Mesothelial cell of epicardium (in vitro differentiated cells): Measurements from ENCODE around the gene NFYA. TPM values are rescaled to one million over a fixed set of nuclear protein-coding genes. Genes with fewer than 3 reads are reported as not detected.

ENCODE experiments used
- DNase-seq, 2 experiments: peaks; one replicate each; pipeline ENCODE4 v3.0.0; 2021; ENCODE audit warnings: low spot score in 2 of 2; ENCODE audit not compliant: unreplicated experiment in 2 of 2
- H3K27ac Mint-ChIP-seq: 2 replicates; pipeline ENCODE4 v1.8.0; 2021; ENCODE audit warnings: mixed read lengths
- H3K27me3 Mint-ChIP-seq: 2 replicates; pipeline ENCODE4 v1.8.0; 2021; ENCODE audit warnings: low read depth, mixed read lengths
- H3K36me3 Mint-ChIP-seq: 2 replicates; pipeline ENCODE4 v1.8.0; 2021; ENCODE audit warnings: mixed read lengths
- H3K4me1 Mint-ChIP-seq: 2 replicates; pipeline ENCODE4 v1.8.0; 2021; ENCODE audit warnings: mixed read lengths
- H3K4me3 Mint-ChIP-seq: 2 replicates; pipeline ENCODE4 v1.8.0; 2021; ENCODE audit warnings: mild to moderate bottlenecking, moderate library complexity, mixed read lengths
- H3K9me3 Mint-ChIP-seq: 2 replicates; pipeline ENCODE4 v1.8.0; 2021; ENCODE audit warnings: mixed read lengths
- CTCF ChIP-seq: fragments of 200-600 bp; sonication (generic); IDR thresholded peaks from one replicate; pipeline ENCODE4 v1.5.0; 2021; ENCODE audit warnings: antibody characterized with exemption; ENCODE audit not compliant: unreplicated experiment
- total RNA-seq: library from RNA; stranded (reverse); gene quantifications from 3 replicates; pipeline ENCODE4 v1.2.1, GENCODE V29; 2021

The NFYA gene
- total RNA-seq, 1 donor from 2014 or later, result 64.2 TPM

DNA sequence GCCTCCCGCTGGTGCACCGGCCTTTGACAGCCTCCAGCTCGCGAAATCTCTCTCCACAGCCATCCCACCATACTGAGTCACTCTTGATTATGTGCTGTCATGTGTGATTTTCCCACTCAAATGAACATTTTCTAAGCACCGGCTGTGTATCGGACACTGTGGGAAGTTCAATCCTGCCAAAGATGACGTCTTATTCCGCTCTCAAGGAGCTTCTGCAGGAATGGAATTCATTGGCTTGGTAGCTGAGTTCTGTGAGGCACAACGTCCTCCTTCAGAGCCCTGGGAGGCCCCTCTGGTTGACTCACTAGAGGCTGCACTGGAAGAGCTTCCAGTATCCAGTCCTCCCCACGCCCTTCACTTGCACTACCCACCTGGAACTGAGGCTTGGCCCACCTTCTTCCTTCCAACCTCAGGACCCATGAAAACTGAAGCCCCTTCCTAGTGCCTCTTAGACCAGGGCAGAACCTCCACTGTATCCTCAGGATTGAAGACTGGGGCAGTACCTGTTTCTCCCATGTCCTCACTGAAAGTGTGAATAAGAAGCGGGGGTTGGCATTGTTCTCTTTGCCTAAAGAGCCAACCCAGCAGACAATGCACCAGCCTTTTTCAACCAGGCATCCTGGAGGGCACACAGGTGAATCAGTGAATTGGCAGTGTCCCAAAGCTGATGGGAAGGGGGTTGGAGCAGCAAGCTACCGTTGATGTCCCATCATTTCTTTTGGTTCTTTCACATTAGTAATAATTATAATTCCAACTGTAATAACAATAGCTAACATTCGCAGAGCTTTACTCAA lies 35.5 kb upstream of the NFYA start:
- Mint-ChIP-seq H3K36me3 (no peaks in the 10 kb centered on the region), H3K4me1 (peaks cover 6% of the 10 kb centered on the region), H3K27ac (no peak overlapping the region), H3K4me3 (no peak overlapping the region), H3K27me3 (no peaks in the 10 kb centered on the region), H3K9me3 (no peaks in the 10 kb centered on the region)
- no peak for TF ChIP-seq CTCF
- no peak for DNase-seq

GRCh38 chr6:41038205-41038604 lies 34.6 kb upstream of the NFYA start:
- TF ChIP-seq CTCF, result no peak
- H3K27me3 Mint-ChIP-seq, result no peaks in the 10 kb centered on the region
- no peak overlapping the region for H3K27ac Mint-ChIP-seq
- no peaks in the 10 kb centered on the region for H3K9me3 Mint-ChIP-seq
- H3K36me3 Mint-ChIP-seq, result no peaks in the 10 kb centered on the region
- DNase-seq, result no peak
- peaks cover 6% of the 10 kb centered on the region for H3K4me1 Mint-ChIP-seq
- no peak overlapping the region for H3K4me3 Mint-ChIP-seq

DNA sequence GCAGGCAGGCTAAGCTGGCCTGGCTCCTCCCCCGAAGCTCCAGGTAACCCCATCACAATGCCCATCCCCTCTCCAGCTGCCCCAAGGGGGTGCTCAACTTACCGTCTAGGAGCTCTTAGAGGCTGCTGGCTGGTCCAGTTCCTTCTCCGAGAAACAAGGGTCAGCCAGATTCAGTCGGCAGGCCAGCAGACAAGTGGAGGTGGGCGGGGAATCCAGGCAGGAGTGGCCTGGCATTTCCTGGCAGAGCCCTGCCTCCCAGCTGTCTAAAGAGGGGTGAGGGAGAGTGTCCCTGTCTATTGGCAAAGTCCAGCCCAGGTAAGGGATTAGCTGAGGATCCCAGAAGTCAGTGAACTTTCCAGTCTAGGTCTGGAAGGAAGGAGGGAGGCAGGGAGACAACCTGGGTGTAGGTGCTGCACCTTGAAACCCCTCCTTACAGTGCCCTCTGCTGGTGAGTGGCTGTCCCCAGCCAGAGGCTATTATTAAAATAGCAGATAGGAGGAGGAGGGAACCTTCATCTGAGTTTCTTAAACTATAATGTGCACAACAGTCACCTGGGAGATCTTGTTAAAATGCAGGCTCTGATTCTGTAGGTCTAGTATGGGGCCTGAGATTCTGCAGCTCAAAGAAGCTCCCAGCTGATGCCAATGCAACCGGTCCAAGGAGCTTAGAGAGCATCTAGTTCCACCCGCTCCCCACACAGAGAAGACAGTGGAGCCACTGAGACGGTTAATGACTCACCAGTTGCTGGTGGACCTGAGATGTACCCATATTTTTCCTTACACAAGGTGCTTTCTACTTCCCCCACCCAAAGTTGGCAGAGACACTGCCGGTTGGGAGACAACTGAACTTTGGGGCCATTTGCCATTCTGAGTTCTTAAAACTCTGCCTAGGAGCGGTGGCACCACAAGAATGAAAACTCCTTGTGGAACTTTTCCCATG lies 33.4 kb upstream of the NFYA start, which contains the start of gene UNC5CL:
UNC5CL (minus strand) TSS at position 162 of the 939 bp plus-strand sequence. CDS start 4,147 bp downstream, outside the sequence.
- Mint-ChIP-seq H3K36me3 (no peaks in the 10 kb centered on the region), H3K27ac (no peak within 1 kb of the TSS), H3K27me3 (no peaks in the 10 kb centered on the region), H3K4me1 (peaks cover 6% of the 10 kb centered on the region), H3K4me3 (no peak within 1 kb of the TSS), H3K9me3 (no peaks in the 10 kb centered on the region)
- TF ChIP-seq CTCF, result peak; percentile 62
- DNase-seq, result no peak

DNA sequence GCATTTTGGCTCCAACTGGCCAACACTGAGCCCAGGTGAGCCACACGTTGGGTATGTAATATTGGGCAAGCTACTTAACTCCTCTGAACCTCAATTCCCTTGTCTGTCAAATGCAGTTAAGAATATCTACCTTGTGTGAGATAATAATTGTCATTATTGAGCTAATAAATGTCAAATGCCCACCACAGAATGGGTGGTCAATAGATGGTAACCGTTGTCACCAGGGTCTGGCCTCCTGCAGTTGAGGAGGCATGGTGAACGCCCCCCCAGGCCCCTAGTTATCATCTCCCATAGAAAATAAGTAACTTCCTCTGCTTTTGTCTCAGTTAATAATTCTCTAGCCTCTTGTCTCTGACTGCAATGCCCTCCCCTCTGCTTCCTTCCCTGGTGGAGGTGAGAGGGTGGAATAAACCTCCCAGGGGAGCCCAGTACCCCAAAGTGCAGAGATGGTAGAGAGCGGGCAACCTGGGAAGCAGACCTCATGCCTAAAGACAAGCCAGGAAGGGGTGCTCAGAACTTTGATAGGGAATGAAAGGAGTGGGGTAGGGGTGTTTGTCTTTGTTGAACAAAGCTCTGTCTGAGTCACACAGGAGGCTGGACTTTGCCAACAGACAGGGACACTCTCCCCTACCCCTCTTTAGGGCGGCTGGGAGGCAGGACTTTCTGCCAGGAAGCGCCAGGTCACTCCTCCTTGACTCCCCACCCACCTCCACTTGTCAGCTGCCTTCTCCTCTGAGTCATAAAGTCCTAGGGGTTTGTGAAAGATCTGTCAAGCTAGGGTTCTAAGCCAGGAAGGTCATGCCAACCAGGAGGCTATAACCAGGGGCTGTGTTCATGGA lies 32.5 kb upstream of the NFYA start:
- no peak for DNase-seq
- Mint-ChIP-seq H3K36me3 (no peaks in the 10 kb centered on the region), H3K27ac (no peak overlapping the region), H3K9me3 (no peaks in the 10 kb centered on the region), H3K4me1 (peaks cover 6% of the 10 kb centered on the region), H3K4me3 (no peak overlapping the region), H3K27me3 (no peaks in the 10 kb centered on the region)
- no peak for TF ChIP-seq CTCF

DNA sequence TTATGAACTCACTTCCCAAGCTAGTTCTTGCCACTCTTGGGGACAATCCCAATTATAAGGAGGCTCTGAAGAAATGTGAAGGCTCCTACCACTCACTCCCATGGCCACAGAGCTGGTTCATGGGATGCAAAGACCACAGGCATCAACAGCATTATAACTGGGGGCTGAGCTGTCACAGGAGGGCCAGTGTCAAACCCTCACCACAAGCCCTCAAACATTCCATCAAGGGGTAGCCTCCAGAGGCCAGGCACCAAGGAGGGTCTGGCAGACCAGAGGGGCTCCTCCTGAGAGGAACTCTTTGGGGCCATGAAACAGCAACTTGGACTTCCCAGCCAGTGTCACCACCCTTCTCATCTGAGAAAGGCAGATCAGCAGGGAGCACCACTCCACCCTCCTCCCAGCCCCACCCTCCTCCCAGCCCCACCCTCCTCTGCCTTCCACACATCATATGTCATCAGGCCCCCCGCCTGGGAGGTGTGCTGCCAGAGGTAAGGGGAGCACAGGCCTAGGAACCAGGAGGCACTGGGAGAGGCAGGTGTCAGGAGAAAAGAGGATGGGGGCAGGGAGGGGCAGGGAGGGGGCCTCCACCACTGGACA lies 31.7 kb upstream of the NFYA start:
- H3K27ac Mint-ChIP-seq, result no peak overlapping the region
- DNase-seq, result no peak
- H3K9me3 Mint-ChIP-seq, result no peaks in the 10 kb centered on the region
- no peak for TF ChIP-seq CTCF
- H3K27me3 Mint-ChIP-seq, result no peaks in the 10 kb centered on the region
- no peak overlapping the region for H3K4me3 Mint-ChIP-seq
- no peaks in the 10 kb centered on the region for H3K36me3 Mint-ChIP-seq
- peaks cover 6% of the 10 kb centered on the region for H3K4me1 Mint-ChIP-seq
